Lung (tissue), 12 donors: Measurements from ENCODE around the gene GPT2. TPM values are rescaled to one million over a fixed set of nuclear protein-coding genes. Genes with fewer than 3 reads are reported as not detected.

ENCODE experiments used
- ATAC-seq: fragments of 200-7000 bp; cut with Tn5 transposase; one replicate; pipeline ENCODE4 v1.9.1; 2020; ENCODE audit warnings: moderate number of reproducible peaks; ENCODE audit not compliant: insufficient read depth, low FRiP score
- DNase-seq, 3 donors: peaks; one replicate each; pipeline ENCODE4 v3.0.0-alpha.2; 2013 to 2017
- H3K27ac ChIP-seq, 2 donors: one replicate each; pipeline ENCODE4 v1.5.1; 2013; ENCODE audit warnings: mild to moderate bottlenecking in 2 of 2, moderate library complexity in 2 of 2, control low read depth in 1 of 2, inconsistent platforms in 1 of 2, low read depth in 1 of 2, low read length in 1 of 2
- H3K27me3 ChIP-seq, 3 donors: one replicate each; pipeline ENCODE4 v1.5.1; 2013; ENCODE audit warnings: low read length in 2 of 3; ENCODE audit not compliant: control insufficient read depth in 3 of 3, insufficient read depth in 3 of 3
- H3K36me3 ChIP-seq, 4 donors: one replicate each; pipeline ENCODE4 v1.5.1; 2013; ENCODE audit warnings: low read length in 4 of 4, mild to moderate bottlenecking in 1 of 4, moderate library complexity in 1 of 4; ENCODE audit not compliant: control insufficient read depth in 4 of 4, insufficient read depth in 4 of 4
- H3K4me1 ChIP-seq, 5 donors: one replicate each; pipeline ENCODE4 v1.5.1; 2013; ENCODE audit warnings: low read length in 5 of 5, mild to moderate bottlenecking in 2 of 5, moderate library complexity in 1 of 5; ENCODE audit not compliant: control insufficient read depth in 5 of 5, insufficient read depth in 5 of 5
- H3K4me3 ChIP-seq: one replicate; pipeline ENCODE4 v1.5.1; 2013; ENCODE audit warnings: mild to moderate bottlenecking, control low read depth, moderate library complexity
- H3K9ac ChIP-seq, 2 donors: one replicate each; pipeline ENCODE4 v1.5.1; 2013; ENCODE audit warnings: low read length in 2 of 2, control low read depth in 1 of 2; ENCODE audit not compliant: insufficient read depth in 1 of 2
- H3K9me3 ChIP-seq, 4 donors: one replicate each; pipeline ENCODE4 v1.5.1; 2013; ENCODE audit warnings: low read length in 3 of 4, mild to moderate bottlenecking in 1 of 4, moderate library complexity in 1 of 4; ENCODE audit not compliant: control insufficient read depth in 4 of 4, insufficient read depth in 3 of 4
- WGBS, 2 donors: extraction: QIAGEN DNeasy Blood & Tissue Kit; methylation state at CpG; one replicate each; pipeline ENCODE4 v1.1.7; 2013; 5-methylcytosine and 5-hydroxymethylcytosine counted together
- polyA plus RNA-seq, 2 donors: library from polyadenylated mRNA; stranded (reverse); fragments of 200-250 nt; gene quantifications; one replicate each; pipeline ENCODE4 v1.2.1, GENCODE V29; 2013
- total RNA-seq, 2 donors: library from RNA; depleted of rRNA in 1 of 2; stranded (reverse); fragments of >200 nt in 1 of 2; gene quantifications; one replicate each; pipeline ENCODE4 v1.2.1, GENCODE V29; 2014 to 2021
- TF ChIP-seq, protein P1 (sequence below): IDR thresholded peaks from 2 replicates; pipeline ENCODE4 v1.5.1; 2012; ENCODE audit warnings: mild to moderate bottlenecking; ENCODE audit errors: control extremely low read depth, extremely low read depth
- donor health status: control.
- donor health status: control.
- donor health status: Bipolar disorder and iron deficiency.
- donor health status: healthy.
- donor health status: DM: yes; HTN: yes; CAD: no.

Gene GPT2
- total and polyA plus RNA-seq, 4 donors, result 4.3 to 13.3 (median 6.5) TPM

DNA sequence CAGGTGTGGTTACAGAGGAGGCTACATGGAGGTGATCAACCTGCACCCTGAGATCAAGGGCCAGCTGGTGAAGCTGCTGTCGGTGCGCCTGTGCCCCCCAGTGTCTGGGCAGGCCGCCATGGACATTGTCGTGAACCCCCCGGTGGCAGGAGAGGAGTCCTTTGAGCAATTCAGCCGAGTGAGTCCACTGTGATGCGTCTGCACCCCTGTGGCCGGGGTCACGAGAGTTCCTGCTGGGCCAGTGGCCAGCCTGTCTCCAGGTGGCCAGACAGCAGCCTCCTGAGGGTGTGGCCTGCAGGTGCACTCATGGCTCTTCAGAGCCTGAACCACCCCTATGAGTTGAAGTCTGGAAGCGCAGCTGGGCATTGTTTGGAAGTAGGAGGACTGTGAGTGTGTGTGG lies 38.1 kb downstream of the GPT2 start:
- no peak for ATAC-seq
- peaks cover 0 to 2% (median 0%) of the 10 kb centered on the region in 4 donors for H3K9me3 ChIP-seq
- 89 to 91% methylated on average over 10 of the region's 10 CpGs for WGBS, 2 donors
- H3K9ac ChIP-seq, result no peak overlapping the region
- no peak overlapping the region for H3K4me3 ChIP-seq
- DNase-seq, result no peak
- no peak overlapping the region for H3K27ac ChIP-seq
- no peaks in the 10 kb centered on the region for H3K27me3 ChIP-seq
- TF ChIP-seq, protein P1, sequence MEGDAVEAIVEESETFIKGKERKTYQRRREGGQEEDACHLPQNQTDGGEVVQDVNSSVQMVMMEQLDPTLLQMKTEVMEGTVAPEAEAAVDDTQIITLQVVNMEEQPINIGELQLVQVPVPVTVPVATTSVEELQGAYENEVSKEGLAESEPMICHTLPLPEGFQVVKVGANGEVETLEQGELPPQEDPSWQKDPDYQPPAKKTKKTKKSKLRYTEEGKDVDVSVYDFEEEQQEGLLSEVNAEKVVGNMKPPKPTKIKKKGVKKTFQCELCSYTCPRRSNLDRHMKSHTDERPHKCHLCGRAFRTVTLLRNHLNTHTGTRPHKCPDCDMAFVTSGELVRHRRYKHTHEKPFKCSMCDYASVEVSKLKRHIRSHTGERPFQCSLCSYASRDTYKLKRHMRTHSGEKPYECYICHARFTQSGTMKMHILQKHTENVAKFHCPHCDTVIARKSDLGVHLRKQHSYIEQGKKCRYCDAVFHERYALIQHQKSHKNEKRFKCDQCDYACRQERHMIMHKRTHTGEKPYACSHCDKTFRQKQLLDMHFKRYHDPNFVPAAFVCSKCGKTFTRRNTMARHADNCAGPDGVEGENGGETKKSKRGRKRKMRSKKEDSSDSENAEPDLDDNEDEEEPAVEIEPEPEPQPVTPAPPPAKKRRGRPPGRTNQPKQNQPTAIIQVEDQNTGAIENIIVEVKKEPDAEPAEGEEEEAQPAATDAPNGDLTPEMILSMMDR, result no peak
- H3K4me1 ChIP-seq, result peaks cover 0 to 12% (median 0%) of the 10 kb centered on the region in 5 donors
- peaks cover 0 to 18% (median 9%) of the 10 kb centered on the region in 4 donors for H3K36me3 ChIP-seq

DNA sequence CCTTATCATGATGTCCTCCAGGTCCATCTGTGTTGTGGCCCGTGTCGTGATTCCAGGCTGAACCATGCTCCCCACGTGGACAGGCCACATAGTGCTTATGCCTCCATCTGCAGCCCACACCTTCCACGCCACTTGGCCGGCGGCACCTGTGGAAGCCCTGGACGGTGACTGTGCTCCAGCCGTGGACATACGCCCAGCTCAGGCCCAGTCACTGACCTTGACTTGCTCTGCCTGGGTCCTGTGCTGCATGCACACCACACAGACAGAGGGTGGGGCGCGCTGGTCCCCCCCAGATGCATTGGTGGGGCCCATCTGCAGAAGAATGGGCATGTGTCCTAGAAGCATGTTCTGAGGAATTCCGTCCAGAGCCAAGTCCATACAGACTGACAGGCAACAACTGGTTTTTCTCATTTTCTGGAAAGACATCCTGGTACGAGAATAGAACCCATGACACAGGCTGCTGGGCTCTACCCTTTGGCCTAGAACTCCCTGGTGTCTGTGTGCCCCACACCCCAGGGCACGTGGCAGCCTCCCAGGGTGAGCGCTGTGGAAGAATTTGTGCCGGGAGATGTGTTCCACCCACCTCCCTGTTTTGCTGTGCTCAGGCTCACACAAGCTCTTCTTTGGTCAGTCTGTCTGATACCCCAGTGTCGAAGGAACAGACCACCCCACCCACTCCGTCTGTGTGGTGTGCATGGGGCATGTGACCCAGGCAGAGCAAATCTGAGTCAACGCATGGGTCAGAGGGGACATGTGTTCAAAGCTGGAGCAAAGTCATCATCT lies 39.5 kb downstream of the GPT2 start:
- ATAC-seq, result no peak
- no peak for DNase-seq
- no peak overlapping the region for H3K9ac ChIP-seq
- H3K9me3 ChIP-seq, result peaks cover 0 to 2% (median 0%) of the 10 kb centered on the region in 4 donors
- H3K4me3 ChIP-seq, result no peak overlapping the region
- H3K36me3 ChIP-seq, result peaks cover 0 to 19% (median 9%) of the 10 kb centered on the region in 4 donors
- H3K27me3 ChIP-seq, result no peaks in the 10 kb centered on the region
- H3K4me1 ChIP-seq, result peaks cover 0 to 4% (median 0%) of the 10 kb centered on the region in 5 donors
- WGBS, 2 donors, result 90 to 96% methylated on average over 19 of the region's 19 CpGs
- TF ChIP-seq, protein P1, result no peak
- H3K27ac ChIP-seq, result no peak overlapping the region

- Histone ChIP-seq H3K27ac (no peak overlapping the region), H3K27me3 (no peaks in the 10 kb centered on the region), H3K9ac (no peak overlapping the region), H3K36me3 (peaks cover 0 to 23% (median 7%) of the 10 kb centered on the region in 4 donors), H3K9me3 (peaks cover 0 to 2% (median 0%) of the 10 kb centered on the region in 4 donors), H3K4me3 (no peak overlapping the region), H3K4me1 (peaks cover 0 to 2% (median 0%) of the 10 kb centered on the region in 5 donors)
- DNase-seq, result no peak
- TF ChIP-seq, protein P1, result no peak
- no peak for ATAC-seq
- WGBS, 2 donors, result 94 to 96% methylated on average over 6 of the region's 6 CpGs
These were observed 40.2 kb downstream of the GPT2 start for GRCh38 chr16:46924402-46924801.
